Peyer's patch (tissue), 4 donors: ENCODE results near the gene FAR2.

ENCODE experiments used
- CTCF ChIP-seq, 6 experiments: fragments of 450-650 bp in 4 of 6; fragments of 200-600 bp in 2 of 6; sonication (generic) in 1 of 6; IDR thresholded peaks; one replicate each; pipeline ENCODE4 v1.5.1; 2017 to 2019; ENCODE audit warnings: antibody characterized with exemption in 6 of 6, mild to moderate bottlenecking in 3 of 6, moderate library complexity in 1 of 6
- POLR2A ChIP-seq, 2 donors: fragments of 450-650 bp; IDR thresholded peaks; one replicate each; pipeline ENCODE4 v1.5.1; 2017; ENCODE audit warnings: antibody characterized with exemption in 2 of 2, mild to moderate bottlenecking in 2 of 2, moderate library complexity in 2 of 2

- no peak for TF ChIP-seq POLR2A (IDR thresholded peaks at IDR 0.05)
- TF ChIP-seq CTCF (IDR thresholded peaks at IDR 0.05): no peak
Measured at GRCh38 chr12:29110506-29111442, 38.3 kb upstream of the FAR2 start.
